ENCODE results near the gene YIPF2.
"Not testable (repeated sequence)": the region's sequence is repeated elsewhere in the genome, so short reads cannot be mapped to it uniquely, and the experiment has no call there.

YIPF2 gene

GRCh38 chr19:10961073-10961860, 32.8 kb upstream of the YIPF2 start:
- DNase-seq (ENCODE audit: low read depth in 2 of 2), result peak; percentile 30 to 32
- TF ChIP-seq CTCF (IDR thresholded peaks at IDR 0.05; ENCODE audit: low read depth, low read length), result no peak
- peak overlapping the region; percentile 85 to 89 for H3K4me3 ChIP-seq (replicated peaks in 1 of 2; ENCODE audit: low read depth in 2 of 2, low read length in 2 of 2)

- H3K4me3 ChIP-seq (replicated peaks in 1 of 2; ENCODE audit: low read depth in 2 of 2, low read length in 2 of 2), result peak within 1 kb of the TSS; percentile 85 to 89
- TF ChIP-seq CTCF (IDR thresholded peaks at IDR 0.05; ENCODE audit: low read depth, low read length), result no peak
- peak; percentile 96 to 98 for DNase-seq (ENCODE audit: low read depth in 2 of 2)
Observed at GRCh38 chr19:10960314-10961072, 32.1 kb upstream of the YIPF2 start, which contains the start of gene SMARCA4. TSS of gene SMARCA4 (plus strand) at chr19:10961030. CDS start at chr19:10984152, 23,122 bp downstream.

- DNase-seq (ENCODE audit: low read depth in 2 of 2); H3K4me3 ChIP-seq (replicated peaks in 1 of 2; ENCODE audit: low read depth in 2 of 2, low read length in 2 of 2): not testable (repeated sequence)
Observed at GRCh38 chr19:10959277-10959968, 31.0 kb upstream of the YIPF2 start.

- no peak overlapping the region for H3K4me3 ChIP-seq (replicated peaks in 1 of 2; ENCODE audit: low read depth in 2 of 2, low read length in 2 of 2)
- DNase-seq (ENCODE audit: low read depth in 2 of 2), result no peak
- no peak for TF ChIP-seq CTCF (IDR thresholded peaks at IDR 0.05; ENCODE audit: low read depth, low read length)
Observed at GRCh38 chr19:10952809-10953208, 24.4 kb upstream of the YIPF2 start.

- peak in 1 of 2 donors; percentile 82 for DNase-seq (ENCODE audit: low read depth in 2 of 2)
- H3K4me3 ChIP-seq (replicated peaks in 1 of 2; ENCODE audit: low read depth in 2 of 2, low read length in 2 of 2), result no peak overlapping the region
- TF ChIP-seq CTCF (IDR thresholded peaks at IDR 0.05; ENCODE audit: low read depth, low read length), result no peak
Observed at GRCh38 chr19:10946958-10947657, 18.7 kb upstream of the YIPF2 start.

GRCh38 chr19:10945264-10945663, 16.8 kb upstream of the YIPF2 start:
- no peak for DNase-seq (ENCODE audit: low read depth in 2 of 2)
- H3K4me3 ChIP-seq (replicated peaks in 1 of 2; ENCODE audit: low read depth in 2 of 2, low read length in 2 of 2), result no peak overlapping the region
- no peak for TF ChIP-seq CTCF (IDR thresholded peaks at IDR 0.05; ENCODE audit: low read depth, low read length)

- not testable (repeated sequence) for DNase-seq (ENCODE audit: low read depth in 2 of 2); H3K4me3 ChIP-seq (replicated peaks in 1 of 2; ENCODE audit: low read depth in 2 of 2, low read length in 2 of 2)
Observed at GRCh38 chr19:10943412-10943811, 15.0 kb upstream of the YIPF2 start.

GRCh38 chr19:10941649-10942048, 13.2 kb upstream of the YIPF2 start:
- H3K4me3 ChIP-seq (replicated peaks in 1 of 2; ENCODE audit: low read depth in 2 of 2, low read length in 2 of 2); DNase-seq (ENCODE audit: low read depth in 2 of 2): not testable (repeated sequence)
